GM23338 (cell line): ENCODE data around the gene PPP2R2D. TPM values are rescaled to one million over a fixed set of nuclear protein-coding genes. Genes with fewer than 3 reads are reported as not detected.

Experiments used
- ATAC-seq: fragments of 200-7000 bp; cut with Tn5 transposase; 3 replicates; pipeline ENCODE4 v1.9.1; 2020
- DNase-seq: peaks from one replicate; pipeline ENCODE4 v3.0.0-alpha.2; 2015; ENCODE audit warnings: low spot score
- H2AFZ ChIP-seq: fragments of 200-600 bp; sonication (generic); 2 replicates; pipeline ENCODE4 v1.8.0; 2016; ENCODE audit warnings: antibody characterized with exemption, mild to moderate bottlenecking, moderate library complexity
- H3F3A ChIP-seq: fragments of 200-600 bp; sonication (generic); replicated peaks from 2 replicates; pipeline ENCODE4 v1.8.0; 2017; ENCODE audit warnings: antibody characterized with exemption, mixed run types, low read depth
- H3K27ac ChIP-seq: fragments of 200-600 bp; sonication (generic); 2 replicates; pipeline ENCODE4 v1.6.1; 2016; ENCODE audit warnings: low read depth
- H3K27me3 ChIP-seq: fragments of 200-600 bp; sonication (generic); 2 replicates; pipeline ENCODE4 v1.8.0; 2016; ENCODE audit warnings: mild to moderate bottlenecking, mixed run types, moderate library complexity; ENCODE audit not compliant: insufficient read depth
- H3K36me3 ChIP-seq: fragments of 200-600 bp; sonication (generic); 2 replicates; pipeline ENCODE4 v1.8.0; 2016; ENCODE audit warnings: mild to moderate bottlenecking; ENCODE audit not compliant: insufficient read depth
- H3K4me1 ChIP-seq: fragments of 200-600 bp; sonication (generic); 2 replicates; pipeline ENCODE4 v1.8.0; 2016; ENCODE audit warnings: mild to moderate bottlenecking, moderate library complexity; ENCODE audit not compliant: insufficient read depth
- H3K4me2 ChIP-seq: fragments of 200-600 bp; sonication (generic); 2 replicates; pipeline ENCODE4 v1.7.1; 2017; ENCODE audit warnings: mixed run types
- H3K4me3 ChIP-seq: fragments of 200-600 bp; sonication (generic); 2 replicates; pipeline ENCODE4 v1.6.1; 2016; ENCODE audit warnings: mixed run types
- H3K79me2 ChIP-seq: fragments of 200-600 bp; sonication (generic); replicated peaks from 2 replicates; pipeline ENCODE4 v1.8.0; 2017; ENCODE audit warnings: mild to moderate bottlenecking; ENCODE audit not compliant: insufficient read depth
- H3K9me2 ChIP-seq: fragments of 200-600 bp; sonication (generic); 2 replicates; pipeline ENCODE4 v1.8.0; 2017; ENCODE audit not compliant: insufficient read depth
- H4K20me1 ChIP-seq: fragments of 200-600 bp; sonication (generic); replicated peaks from 2 replicates; pipeline ENCODE4 v1.8.0; 2017; ENCODE audit warnings: mild to moderate bottlenecking; ENCODE audit not compliant: insufficient read depth
- H3K27ac Mint-ChIP-seq: 2 replicates; pipeline ENCODE4 v1.8.0; 2020; ENCODE audit warnings: inconsistent platforms, mild to moderate bottlenecking, moderate library complexity, mixed read lengths
- H3K27me3 Mint-ChIP-seq: 3 replicates; pipeline ENCODE4 v1.8.0; 2022; ENCODE audit warnings: low read depth, mild to moderate bottlenecking, moderate library complexity, mixed read lengths, inconsistent platforms; ENCODE audit not compliant: insufficient read depth, poor library complexity
- H3K36me3 Mint-ChIP-seq: 3 replicates; pipeline ENCODE4 v1.8.0; 2021; ENCODE audit warnings: low read depth, mild to moderate bottlenecking, inconsistent platforms, moderate library complexity, mixed read lengths
- H3K4me1 Mint-ChIP-seq: 3 replicates; pipeline ENCODE4 v1.8.0; 2020; ENCODE audit warnings: mild to moderate bottlenecking, inconsistent platforms, mixed read lengths
- H3K4me3 Mint-ChIP-seq: 3 replicates; pipeline ENCODE4 v1.8.0; 2021; ENCODE audit warnings: moderate library complexity, mild to moderate bottlenecking, inconsistent platforms, mixed read lengths
- H3K9me3 Mint-ChIP-seq: 3 replicates; pipeline ENCODE4 v1.8.0; 2020; ENCODE audit warnings: moderate library complexity, mild to moderate bottlenecking, inconsistent platforms, mixed read lengths
- CREB1 ChIP-seq: fragments of 250-450 bp; sonication (Bioruptor Pico); IDR thresholded peaks from 2 replicates; pipeline ENCODE4 v1.5.0; 2020; ENCODE audit warnings: low read depth, mild to moderate bottlenecking, moderate library complexity
- ETS1 ChIP-seq: IDR thresholded peaks from 2 replicates; pipeline ENCODE4 v1.6.1; 2016; ENCODE audit warnings: antibody characterized with exemption
- JUNB ChIP-seq: IDR thresholded peaks from one replicate; pipeline ENCODE4 v1.6.1; 2016; ENCODE audit warnings: antibody characterized with exemption; ENCODE audit not compliant: unreplicated experiment
- NANOG ChIP-seq: IDR thresholded peaks from 2 replicates; pipeline ENCODE4 v1.6.1; 2016; ENCODE audit warnings: antibody characterized with exemption, borderline replicate concordance
- ZNF114 ChIP-seq: fragments of 250-450 bp; sonication (Bioruptor Pico); IDR thresholded peaks from 2 replicates; pipeline ENCODE4 v1.5.0; 2020; ENCODE audit warnings: mild to moderate bottlenecking, moderate library complexity
- ZNF331 ChIP-seq: fragments of 250-450 bp; sonication (Bioruptor Pico); IDR thresholded peaks from 2 replicates; pipeline ENCODE4 v1.5.0; 2020; ENCODE audit warnings: low read depth, mild to moderate bottlenecking, moderate library complexity
- ZNF462 ChIP-seq: fragments of 250-450 bp; sonication (Bioruptor Pico); IDR thresholded peaks from 2 replicates; pipeline ENCODE4 v1.5.0; 2020; ENCODE audit warnings: mild to moderate bottlenecking, moderate library complexity
- polyA plus RNA-seq: library from polyadenylated mRNA; unstranded; fragments of >200 nt; fragmentation: Nextera tagmentation; extraction: Ambion mirVana; gene quantifications from 2 replicates; pipeline ENCODE4 v1.2.1, GENCODE V29; 2016
- total RNA-seq: library from RNA; depleted of rRNA; stranded (reverse); fragments of >200 nt; shearing (Covaris generic); gene quantifications from 2 replicates; pipeline ENCODE4 v1.2.3, GENCODE V29; 2014
- TF ChIP-seq, protein P1 (sequence below): IDR thresholded peaks from one replicate; pipeline ENCODE4 v1.6.1; 2018; ENCODE audit warnings: antibody characterized with exemption; ENCODE audit not compliant: unreplicated experiment
- TF ChIP-seq, protein P2 (sequence below), 2 experiments: fragments of 200-600 bp in 1 of 2; sonication (generic) in 1 of 2; conservative IDR thresholded peaks; 2 replicates each; pipeline versions ENCODE4 v1.5.1 to v1.6.1; 2016 to 2017; ENCODE audit warnings: antibody characterized with exemption in 2 of 2, low read depth in 2 of 2, mild to moderate bottlenecking in 2 of 2, moderate library complexity in 1 of 2

Gene PPP2R2D
- total and polyA plus RNA-seq, 2 experiments from 2014 or later = 28.8 to 33.7 TPM

GRCh38 chr10:131858118-131858515, 42.7 kb upstream of the PPP2R2D start:
- DNase-seq (no peak), ATAC-seq (no peak)
- no peak for TF ChIP-seq ETS1
- no peak for TF ChIP-seq ZNF462 (CRISPR knock-in tag)
- TF ChIP-seq, protein P1, sequence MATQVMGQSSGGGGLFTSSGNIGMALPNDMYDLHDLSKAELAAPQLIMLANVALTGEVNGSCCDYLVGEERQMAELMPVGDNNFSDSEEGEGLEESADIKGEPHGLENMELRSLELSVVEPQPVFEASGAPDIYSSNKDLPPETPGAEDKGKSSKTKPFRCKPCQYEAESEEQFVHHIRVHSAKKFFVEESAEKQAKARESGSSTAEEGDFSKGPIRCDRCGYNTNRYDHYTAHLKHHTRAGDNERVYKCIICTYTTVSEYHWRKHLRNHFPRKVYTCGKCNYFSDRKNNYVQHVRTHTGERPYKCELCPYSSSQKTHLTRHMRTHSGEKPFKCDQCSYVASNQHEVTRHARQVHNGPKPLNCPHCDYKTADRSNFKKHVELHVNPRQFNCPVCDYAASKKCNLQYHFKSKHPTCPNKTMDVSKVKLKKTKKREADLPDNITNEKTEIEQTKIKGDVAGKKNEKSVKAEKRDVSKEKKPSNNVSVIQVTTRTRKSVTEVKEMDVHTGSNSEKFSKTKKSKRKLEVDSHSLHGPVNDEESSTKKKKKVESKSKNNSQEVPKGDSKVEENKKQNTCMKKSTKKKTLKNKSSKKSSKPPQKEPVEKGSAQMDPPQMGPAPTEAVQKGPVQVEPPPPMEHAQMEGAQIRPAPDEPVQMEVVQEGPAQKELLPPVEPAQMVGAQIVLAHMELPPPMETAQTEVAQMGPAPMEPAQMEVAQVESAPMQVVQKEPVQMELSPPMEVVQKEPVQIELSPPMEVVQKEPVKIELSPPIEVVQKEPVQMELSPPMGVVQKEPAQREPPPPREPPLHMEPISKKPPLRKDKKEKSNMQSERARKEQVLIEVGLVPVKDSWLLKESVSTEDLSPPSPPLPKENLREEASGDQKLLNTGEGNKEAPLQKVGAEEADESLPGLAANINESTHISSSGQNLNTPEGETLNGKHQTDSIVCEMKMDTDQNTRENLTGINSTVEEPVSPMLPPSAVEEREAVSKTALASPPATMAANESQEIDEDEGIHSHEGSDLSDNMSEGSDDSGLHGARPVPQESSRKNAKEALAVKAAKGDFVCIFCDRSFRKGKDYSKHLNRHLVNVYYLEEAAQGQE = no peak
- no peak for TF ChIP-seq ZNF331
- no peak for TF ChIP-seq CREB1
- TF ChIP-seq NANOG = no peak
- no peak for TF ChIP-seq ZNF114 (CRISPR knock-in tag)
- TF ChIP-seq JUNB = no peak
- TF ChIP-seq, protein P2, sequence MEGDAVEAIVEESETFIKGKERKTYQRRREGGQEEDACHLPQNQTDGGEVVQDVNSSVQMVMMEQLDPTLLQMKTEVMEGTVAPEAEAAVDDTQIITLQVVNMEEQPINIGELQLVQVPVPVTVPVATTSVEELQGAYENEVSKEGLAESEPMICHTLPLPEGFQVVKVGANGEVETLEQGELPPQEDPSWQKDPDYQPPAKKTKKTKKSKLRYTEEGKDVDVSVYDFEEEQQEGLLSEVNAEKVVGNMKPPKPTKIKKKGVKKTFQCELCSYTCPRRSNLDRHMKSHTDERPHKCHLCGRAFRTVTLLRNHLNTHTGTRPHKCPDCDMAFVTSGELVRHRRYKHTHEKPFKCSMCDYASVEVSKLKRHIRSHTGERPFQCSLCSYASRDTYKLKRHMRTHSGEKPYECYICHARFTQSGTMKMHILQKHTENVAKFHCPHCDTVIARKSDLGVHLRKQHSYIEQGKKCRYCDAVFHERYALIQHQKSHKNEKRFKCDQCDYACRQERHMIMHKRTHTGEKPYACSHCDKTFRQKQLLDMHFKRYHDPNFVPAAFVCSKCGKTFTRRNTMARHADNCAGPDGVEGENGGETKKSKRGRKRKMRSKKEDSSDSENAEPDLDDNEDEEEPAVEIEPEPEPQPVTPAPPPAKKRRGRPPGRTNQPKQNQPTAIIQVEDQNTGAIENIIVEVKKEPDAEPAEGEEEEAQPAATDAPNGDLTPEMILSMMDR (conservative IDR thresholded peaks at IDR 0.05; ENCODE audit: low read depth in 2 of 2) = no peak
- Histone ChIP-seq H3F3A (no peaks in the 10 kb centered on the region), H3K4me2 (no peak overlapping the region), H3K79me2 (no peaks in the 10 kb centered on the region), H3K27ac (no peak overlapping the region), H2AFZ (no peak overlapping the region), H3K4me1 (no peaks in the 10 kb centered on the region), H3K27me3 (no peaks in the 10 kb centered on the region), H3K9me2 (no peaks in the 10 kb centered on the region), H4K20me1 (no peaks in the 10 kb centered on the region), H3K4me3 (no peak overlapping the region), H3K36me3 (no peaks in the 10 kb centered on the region)
- H3K4me1 Mint-ChIP-seq = no peaks in the 10 kb centered on the region
- peaks cover 13% of the 10 kb centered on the region for H3K27me3 Mint-ChIP-seq
- H3K36me3 Mint-ChIP-seq = no peaks in the 10 kb centered on the region
- no peak overlapping the region for H3K27ac Mint-ChIP-seq
- no peaks in the 10 kb centered on the region for H3K9me3 Mint-ChIP-seq
- H3K4me3 Mint-ChIP-seq = no peak overlapping the region
